ENCODE data around the gene MRPS25. TPM values are rescaled to one million over a fixed set of nuclear protein-coding genes. Genes with fewer than 3 reads are reported as not detected.

The MRPS25 gene
- total RNA-seq, 1 donor from 2014 or later, result 49.0 TPM

- no peak for TF ChIP-seq CTCF (IDR thresholded peaks at IDR 0.05; ENCODE audit: unreplicated experiment)
Measured at GRCh38 chr3:15071699-15072098, 6.6 kb upstream of the MRPS25 start.

DNA sequence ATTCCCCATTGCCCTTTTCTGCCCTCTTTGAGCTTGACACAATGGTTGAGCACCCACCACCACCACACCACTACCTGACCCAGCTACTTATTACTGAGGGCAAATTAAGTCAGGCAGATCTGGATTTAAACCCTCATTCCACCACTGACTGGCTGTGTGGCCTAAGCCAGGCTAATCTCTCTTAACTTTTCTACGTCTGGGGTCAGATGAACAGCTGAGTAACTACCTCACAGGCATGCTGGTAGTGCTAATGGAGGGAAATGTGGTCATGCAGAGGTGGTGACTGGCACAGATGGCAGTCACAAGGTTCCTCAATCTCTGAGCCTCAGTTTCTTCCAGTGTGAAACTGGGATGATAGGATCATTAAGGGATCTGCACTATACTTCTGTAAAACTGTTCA, 4.3 kb upstream of the MRPS25 start:
- H3K4me3 Mint-ChIP-seq (ENCODE audit: low read depth), result no peak overlapping the region
- no peaks in the 10 kb centered on the region for H3K9me3 Mint-ChIP-seq (ENCODE audit: low read depth)
- no peak overlapping the region for H3K27ac Mint-ChIP-seq
- H3K27me3 Mint-ChIP-seq, result no peaks in the 10 kb centered on the region
- no peak for TF ChIP-seq CTCF (IDR thresholded peaks at IDR 0.05; ENCODE audit: unreplicated experiment)
- H3K4me1 Mint-ChIP-seq (ENCODE audit: low read depth), result peaks cover 2% of the 10 kb centered on the region
- no peak for DNase-seq (ENCODE audit: low spot score, unreplicated experiment)
- peaks cover 5% of the 10 kb centered on the region for H3K36me3 Mint-ChIP-seq (ENCODE audit: insufficient read depth)

More at GRCh38 chr3:15071699-15072098, 6.6 kb upstream of the MRPS25 start:
- no peaks in the 10 kb centered on the region for H3K9me3 Mint-ChIP-seq (ENCODE audit: low read depth)
- H3K27ac Mint-ChIP-seq, result no peak overlapping the region
- H3K4me1 Mint-ChIP-seq (ENCODE audit: low read depth), result no peaks in the 10 kb centered on the region
- H3K27me3 Mint-ChIP-seq, result no peaks in the 10 kb centered on the region
- H3K36me3 Mint-ChIP-seq (ENCODE audit: insufficient read depth), result peaks cover 13% of the 10 kb centered on the region
- no peak overlapping the region for H3K4me3 Mint-ChIP-seq (ENCODE audit: low read depth)
- no peak for DNase-seq (ENCODE audit: low spot score, unreplicated experiment)

DNA sequence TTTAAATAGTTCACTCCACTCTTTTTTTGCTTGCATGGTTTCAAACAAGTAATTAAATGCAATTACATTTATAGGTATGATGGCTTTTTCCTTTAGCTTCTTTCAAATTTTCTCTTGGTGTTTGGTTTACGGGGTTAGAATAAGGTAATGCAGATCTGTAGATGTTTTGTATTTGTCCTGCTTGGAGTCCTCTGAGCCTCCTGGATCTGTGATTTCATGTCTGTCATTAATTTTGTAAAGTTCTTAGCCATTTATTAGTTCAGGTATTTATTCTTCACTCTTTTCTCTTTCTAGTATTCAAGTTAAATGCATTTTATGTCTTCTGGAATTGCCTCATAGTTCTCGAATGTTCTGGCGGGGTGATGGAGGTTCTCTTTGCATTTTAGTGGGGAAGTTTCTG, 1.4 kb upstream of the MRPS25 start:
- Mint-ChIP-seq H3K27me3 (no peaks in the 10 kb centered on the region), H3K9me3 (ENCODE audit: low read depth) (no peaks in the 10 kb centered on the region), H3K27ac (no peak overlapping the region), H3K4me1 (ENCODE audit: low read depth) (peaks cover 15% of the 10 kb centered on the region), H3K4me3 (ENCODE audit: low read depth) (peak overlapping the region; percentile 14), H3K36me3 (ENCODE audit: insufficient read depth) (peaks cover 4% of the 10 kb centered on the region)
- TF ChIP-seq CTCF (IDR thresholded peaks at IDR 0.05; ENCODE audit: unreplicated experiment), result no peak
- no peak for DNase-seq (ENCODE audit: low spot score, unreplicated experiment)

DNA sequence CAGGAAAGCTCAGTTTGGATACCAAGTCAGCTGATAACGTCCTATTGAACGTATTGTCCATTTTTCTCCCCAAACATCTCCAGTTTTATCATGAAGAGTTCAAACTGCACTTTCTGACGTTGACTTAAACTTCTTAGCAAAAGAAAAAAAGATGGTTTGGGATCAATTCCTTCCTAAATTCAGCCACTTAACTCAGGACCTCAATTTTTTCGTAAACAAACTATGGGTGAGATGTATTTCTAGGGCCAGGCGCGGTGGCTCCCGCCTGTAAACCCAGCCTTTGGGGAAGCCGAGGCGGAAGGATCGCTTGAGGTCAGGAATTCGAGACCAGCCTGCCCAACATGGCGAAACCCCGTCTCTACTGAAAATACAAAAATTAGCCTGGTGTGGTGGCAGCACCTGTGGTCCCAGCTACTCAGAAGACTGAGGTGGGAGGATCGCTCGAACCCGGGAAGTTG, 464 bp upstream of the MRPS25 start:
- Mint-ChIP-seq H3K27ac (peak overlapping the region; percentile 98), H3K4me3 (ENCODE audit: low read depth) (peak overlapping the region; percentile 96), H3K4me1 (ENCODE audit: low read depth) (peaks cover 16% of the 10 kb centered on the region), H3K9me3 (ENCODE audit: low read depth) (no peaks in the 10 kb centered on the region), H3K36me3 (ENCODE audit: insufficient read depth) (peaks cover 6% of the 10 kb centered on the region), H3K27me3 (no peaks in the 10 kb centered on the region)
- no peak for DNase-seq (ENCODE audit: low spot score, unreplicated experiment)
- TF ChIP-seq CTCF (IDR thresholded peaks at IDR 0.05; ENCODE audit: unreplicated experiment), result no peak

GRCh38 chr3:15064299-15064834, 748 bp downstream of the MRPS25 start:
- no peak for DNase-seq (ENCODE audit: low spot score, unreplicated experiment)
- peaks cover 16% of the 10 kb centered on the region for H3K4me1 Mint-ChIP-seq (ENCODE audit: low read depth)
- H3K27ac Mint-ChIP-seq, result peak overlapping the region; percentile 91
- peaks cover 11% of the 10 kb centered on the region for H3K36me3 Mint-ChIP-seq (ENCODE audit: insufficient read depth)
- H3K9me3 Mint-ChIP-seq (ENCODE audit: low read depth), result no peaks in the 10 kb centered on the region
- H3K27me3 Mint-ChIP-seq, result no peaks in the 10 kb centered on the region
- H3K4me3 Mint-ChIP-seq (ENCODE audit: low read depth), result peak overlapping the region; percentile 96
- no peak for TF ChIP-seq CTCF (IDR thresholded peaks at IDR 0.05; ENCODE audit: unreplicated experiment)
